ENCODE results near the gene AP5Z1. TPM values are rescaled to one million over a fixed set of nuclear protein-coding genes. Genes with fewer than 3 reads are reported as not detected.

The AP5Z1 gene
- polyA plus RNA-seq, 2 of the 4 experiments (the other 2 are of a cell fraction) = 6.8 to 21.8 TPM

DNA sequence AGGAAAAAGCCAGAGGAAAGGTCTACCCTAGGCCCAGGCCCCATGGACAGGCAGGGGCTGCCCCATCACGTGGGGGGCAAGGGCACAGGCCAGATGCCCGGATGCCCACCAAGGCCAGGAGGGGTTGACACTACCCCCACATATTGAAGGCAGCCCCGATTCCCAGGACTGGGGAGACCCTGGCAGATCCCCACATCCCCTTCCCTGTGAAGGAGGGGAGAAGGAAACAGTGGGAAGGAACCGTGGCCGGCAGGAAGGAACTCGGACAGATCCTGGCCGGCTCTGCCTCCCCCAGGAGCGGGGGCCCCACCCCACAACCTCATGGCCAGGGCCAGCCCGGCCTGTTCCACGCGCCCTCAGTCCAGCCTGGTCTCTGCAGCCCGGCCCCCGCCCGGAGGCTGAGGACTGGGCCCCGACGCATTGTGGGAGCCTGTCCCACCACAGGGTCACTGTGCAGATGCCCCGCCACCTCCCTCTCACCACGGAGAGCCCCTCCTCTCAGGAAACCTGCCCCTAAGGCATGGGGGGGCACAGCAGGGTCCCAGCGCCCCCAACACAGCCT, 45.1 kb downstream of the AP5Z1 start:
- ChIA-PET CTCF (interaction anchor here (0.6 to 1.5 kb wide), 4 partner anchors 15 to 67 kb away, joined by 3 to 7 read pairs (median 4); no protein-coding TSS in a partner anchor), POLR2A (no interaction called here)
- Histone ChIP-seq H3K9me3 (no peaks in the 10 kb centered on the region), H3K4me2 (no peak overlapping the region), H3K27ac (no peak overlapping the region), H3K4me1 (no peaks in the 10 kb centered on the region), H3K4me3 (no peak overlapping the region)
- no CpG with 5 or more reads among the region's 19 CpGs for WGBS (ENCODE audit: missing lambda C conversion rate)
- no peak for DNase-seq (ENCODE audit: low read depth in 1 of 2, low spot score in 1 of 2)
- TF ChIP-seq HOXB13 (CRISPR knock-in tag; IDR thresholded peaks at IDR 0.05; ENCODE audit: low read depth) = no peak
- TF ChIP-seq TFCP2L1 (CRISPR knock-in tag; IDR thresholded peaks at IDR 0.05) = no peak
- TF ChIP-seq, protein P1, sequence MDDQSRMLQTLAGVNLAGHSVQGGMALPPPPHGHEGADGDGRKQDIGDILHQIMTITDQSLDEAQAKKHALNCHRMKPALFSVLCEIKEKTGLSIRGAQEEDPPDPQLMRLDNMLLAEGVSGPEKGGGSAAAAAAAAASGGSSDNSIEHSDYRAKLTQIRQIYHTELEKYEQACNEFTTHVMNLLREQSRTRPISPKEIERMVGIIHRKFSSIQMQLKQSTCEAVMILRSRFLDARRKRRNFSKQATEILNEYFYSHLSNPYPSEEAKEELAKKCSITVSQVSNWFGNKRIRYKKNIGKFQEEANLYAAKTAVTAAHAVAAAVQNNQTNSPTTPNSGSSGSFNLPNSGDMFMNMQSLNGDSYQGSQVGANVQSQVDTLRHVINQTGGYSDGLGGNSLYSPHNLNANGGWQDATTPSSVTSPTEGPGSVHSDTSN (IDR thresholded peaks at IDR 0.05) = no peak
- no peak for TF ChIP-seq CBX8 (IDR thresholded peaks at IDR 0.05)
- no peak for TF ChIP-seq CHD4 (IDR thresholded peaks at IDR 0.05; ENCODE audit: borderline replicate concordance)
- ATAC-seq = no peak
- no peak for FAIRE-seq

DNA sequence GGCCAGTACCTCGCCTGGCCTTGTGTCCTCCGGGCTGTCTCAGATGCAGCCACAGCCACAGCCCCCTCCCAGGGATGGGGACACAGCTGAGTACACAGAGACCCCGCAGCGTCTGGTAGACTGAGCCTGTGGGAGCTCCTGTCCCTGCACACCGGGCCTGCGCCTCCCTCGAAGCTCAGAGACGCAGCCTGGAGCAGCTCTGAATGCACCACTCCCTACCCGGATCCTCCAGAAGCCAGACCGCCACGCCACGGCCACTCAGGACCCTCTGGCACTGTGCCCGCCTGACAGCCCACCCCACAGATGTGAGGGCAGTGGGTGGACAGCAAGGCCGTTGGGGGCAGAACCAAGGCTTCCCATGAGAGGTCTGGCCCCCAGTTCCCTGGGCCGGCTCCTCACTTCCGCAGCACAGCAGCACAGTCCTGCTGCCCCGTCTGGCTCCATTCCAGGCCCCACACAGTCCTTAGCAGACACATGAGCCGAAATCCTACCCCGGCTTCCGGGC, 45.6 kb downstream of the AP5Z1 start:
- Histone ChIP-seq H3K4me3 (no peak overlapping the region), H3K4me1 (no peaks in the 10 kb centered on the region), H3K27ac (no peak overlapping the region), H3K9me3 (no peaks in the 10 kb centered on the region), H3K4me2 (no peak overlapping the region)
- ATAC-seq (no peak), FAIRE-seq (no peak), DNase-seq (ENCODE audit: low read depth in 1 of 2, low spot score in 1 of 2) (no peak)
- ChIA-PET POLR2A (no interaction called here), CTCF (no interaction called here)
- 66% methylated on average over 12 of the region's 20 CpGs for WGBS (ENCODE audit: missing lambda C conversion rate)
- TF ChIP-seq SREBF2 (IDR thresholded peaks at IDR 0.05) (no peak), FOSL2 (IDR thresholded peaks at IDR 0.05) (no peak), FOSL2 (CRISPR knock-in tag; IDR thresholded peaks at IDR 0.05) (no peak), TP53 (CRISPR knock-in tag; IDR thresholded peaks at IDR 0.05) (no peak), MAZ (IDR thresholded peaks at IDR 0.05; ENCODE audit: borderline replicate concordance, low read depth, low read length) (no peak)

DNA sequence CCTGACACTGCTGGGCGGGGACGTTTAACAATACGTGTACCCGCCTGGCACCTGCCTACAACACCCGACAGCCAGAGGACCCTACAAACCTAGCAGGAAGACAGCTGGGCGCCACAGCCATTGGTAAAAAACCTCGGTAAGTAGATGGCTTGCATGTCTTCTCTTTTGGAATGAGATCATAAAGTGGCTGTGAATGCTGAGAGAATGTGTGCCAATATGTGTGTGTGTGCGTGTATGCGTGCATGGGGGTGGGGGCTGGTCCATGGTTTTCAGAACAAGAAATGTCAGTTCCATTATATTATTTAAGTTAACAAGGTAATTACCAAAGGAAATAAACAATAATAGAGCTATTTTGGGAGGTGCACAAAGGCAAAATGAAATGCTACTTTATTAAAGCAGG, 47.3 kb downstream of the AP5Z1 start:
- TF ChIP-seq KDM5A (IDR thresholded peaks at IDR 0.05) (no peak), NR3C1 (IDR thresholded peaks at IDR 0.05) (no peak), CHD2 (IDR thresholded peaks at IDR 0.05; ENCODE audit: low read length, partially characterized antibody) (no peak), RAD21 (conservative IDR thresholded peaks at IDR 0.05 in 1 of 2, IDR thresholded peaks at IDR 0.05 in 1 of 2) (no peak), BHLHE40 (IDR thresholded peaks at IDR 0.05; ENCODE audit: low read depth, low read length) (no peak), HOXB5 (CRISPR knock-in tag; IDR thresholded peaks at IDR 0.05) (no peak), FOSB (CRISPR knock-in tag; IDR thresholded peaks at IDR 0.05) (no peak), RARB (CRISPR knock-in tag; IDR thresholded peaks at IDR 0.05) (no peak), JUNB (IDR thresholded peaks at IDR 0.05) (no peak), CHD4 (IDR thresholded peaks at IDR 0.05; ENCODE audit: borderline replicate concordance) (no peak), NPAS2 (CRISPR knock-in tag; IDR thresholded peaks at IDR 0.05; ENCODE audit: borderline replicate concordance) (no peak), HOXB13 (CRISPR knock-in tag; IDR thresholded peaks at IDR 0.05; ENCODE audit: low read depth) (no peak), CBX2 (IDR thresholded peaks at IDR 0.05; ENCODE audit: borderline replicate concordance, low read depth) (no peak), SMC3 (IDR thresholded peaks at IDR 0.05) (no peak), POLR2AphosphoS2 (conservative IDR thresholded peaks at IDR 0.05; ENCODE audit: low read length) (no peak), ZNF302 (CRISPR knock-in tag; IDR thresholded peaks at IDR 0.05) (no peak), FOSL2 (IDR thresholded peaks at IDR 0.05) (no peak), FOSL2 (CRISPR knock-in tag; IDR thresholded peaks at IDR 0.05) (no peak), EHMT2 (IDR thresholded peaks at IDR 0.05; ENCODE audit: low read depth) (no peak), HOXA7 (CRISPR knock-in tag; IDR thresholded peaks at IDR 0.05) (no peak)
- TF ChIP-seq, protein P2, sequence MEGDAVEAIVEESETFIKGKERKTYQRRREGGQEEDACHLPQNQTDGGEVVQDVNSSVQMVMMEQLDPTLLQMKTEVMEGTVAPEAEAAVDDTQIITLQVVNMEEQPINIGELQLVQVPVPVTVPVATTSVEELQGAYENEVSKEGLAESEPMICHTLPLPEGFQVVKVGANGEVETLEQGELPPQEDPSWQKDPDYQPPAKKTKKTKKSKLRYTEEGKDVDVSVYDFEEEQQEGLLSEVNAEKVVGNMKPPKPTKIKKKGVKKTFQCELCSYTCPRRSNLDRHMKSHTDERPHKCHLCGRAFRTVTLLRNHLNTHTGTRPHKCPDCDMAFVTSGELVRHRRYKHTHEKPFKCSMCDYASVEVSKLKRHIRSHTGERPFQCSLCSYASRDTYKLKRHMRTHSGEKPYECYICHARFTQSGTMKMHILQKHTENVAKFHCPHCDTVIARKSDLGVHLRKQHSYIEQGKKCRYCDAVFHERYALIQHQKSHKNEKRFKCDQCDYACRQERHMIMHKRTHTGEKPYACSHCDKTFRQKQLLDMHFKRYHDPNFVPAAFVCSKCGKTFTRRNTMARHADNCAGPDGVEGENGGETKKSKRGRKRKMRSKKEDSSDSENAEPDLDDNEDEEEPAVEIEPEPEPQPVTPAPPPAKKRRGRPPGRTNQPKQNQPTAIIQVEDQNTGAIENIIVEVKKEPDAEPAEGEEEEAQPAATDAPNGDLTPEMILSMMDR (IDR thresholded peaks at IDR 0.05) = no peak
- no peaks in the 10 kb centered on the region for H3K4me1 ChIP-seq
- ChIA-PET CTCF (interaction anchor here (1.3 to 2.0 kb wide), 2 partner anchors 24 to 352 kb away, joined by 3 to 6 read pairs; no protein-coding TSS in a partner anchor), POLR2A (no interaction called here)
- no peak overlapping the region for H3K27ac ChIP-seq
- ATAC-seq = no peak
- WGBS (ENCODE audit: missing lambda C conversion rate) = 81% methylated on average over 9 of the region's 9 CpGs
- no peaks in the 10 kb centered on the region for H3K9me3 ChIP-seq
- H3K4me3 ChIP-seq = no peak overlapping the region
- H3K4me2 ChIP-seq = no peak overlapping the region
- no peak for FAIRE-seq
- DNase-seq (ENCODE audit: low read depth in 1 of 2, low spot score in 1 of 2) = no peak
